Loucy (cell line): ENCODE measurements around the gene CTNND2.

Experiments used
- H2AFZ ChIP-seq: fragments of 200-600 bp; sonication (generic); 2 replicates; pipeline ENCODE4 v1.6.0; 2016; ENCODE audit warnings: antibody characterized with exemption, mild to moderate bottlenecking, low read length, moderate library complexity
- H3F3A ChIP-seq: fragments of 200-600 bp; 2 replicates; pipeline ENCODE4 v1.6.0; 2016; ENCODE audit warnings: antibody characterized with exemption, low read depth, mild to moderate bottlenecking
- H3K27me3 ChIP-seq: fragments of 200-600 bp; sonication (generic); 2 replicates; pipeline ENCODE4 v1.6.1; 2014; ENCODE audit warnings: low read length, mild to moderate bottlenecking; ENCODE audit not compliant: insufficient read depth, poor library complexity, severe bottlenecking
- H3K36me3 ChIP-seq: fragments of 200-600 bp; sonication (generic); 2 replicates; pipeline ENCODE4 v1.6.1; 2016; ENCODE audit warnings: low read length; ENCODE audit not compliant: insufficient read depth
- H3K4me1 ChIP-seq: fragments of 200-600 bp; sonication (generic); 2 replicates; pipeline ENCODE4 v1.5.1; 2014; ENCODE audit warnings: low read length, mild to moderate bottlenecking; ENCODE audit not compliant: insufficient read depth, poor library complexity, severe bottlenecking
- H3K4me2 ChIP-seq: fragments of 200-600 bp; sonication (generic); 2 replicates; pipeline ENCODE4 v1.6.0; 2014; ENCODE audit warnings: antibody characterized with exemption, low read length, low read depth, mild to moderate bottlenecking; ENCODE audit not compliant: poor library complexity, severe bottlenecking
- H3K4me3 ChIP-seq: fragments of 200-600 bp; sonication (generic); 2 replicates; pipeline ENCODE4 v1.5.1; 2014; ENCODE audit warnings: low read length, mild to moderate bottlenecking, mixed read lengths; ENCODE audit not compliant: poor library complexity, severe bottlenecking
- H3K79me2 ChIP-seq: fragments of 200-600 bp; sonication (generic); 2 replicates; pipeline ENCODE4 v1.6.1; 2014; ENCODE audit warnings: low read length; ENCODE audit not compliant: insufficient read depth
- H3K9ac ChIP-seq: fragments of 200-600 bp; sonication (generic); 2 replicates; pipeline ENCODE4 v1.6.0; 2014; ENCODE audit warnings: mild to moderate bottlenecking, low read depth, low read length, moderate library complexity; ENCODE audit not compliant: poor library complexity, severe bottlenecking
- H3K9me2 ChIP-seq: fragments of 200-600 bp; sonication (generic); replicated peaks from 2 replicates; pipeline ENCODE4 v1.6.1; 2016; ENCODE audit warnings: low read depth, low read length, mixed read lengths
- H3K9me3 ChIP-seq: fragments of 200-600 bp; sonication (generic); 2 replicates; pipeline ENCODE4 v1.6.1; 2014; ENCODE audit warnings: mild to moderate bottlenecking, antibody characterized with exemption, low read length, low read depth; ENCODE audit not compliant: insufficient read depth
- H4K20me1 ChIP-seq: fragments of 200-600 bp; sonication (generic); 2 replicates; pipeline ENCODE4 v1.6.0; 2014; ENCODE audit warnings: antibody characterized with exemption, low read length, mild to moderate bottlenecking; ENCODE audit not compliant: insufficient read depth, poor library complexity, severe bottlenecking
- CTCF ChIP-seq: fragments of 200-600 bp; sonication (generic); conservative IDR thresholded peaks from 2 replicates; pipeline ENCODE4 v1.5.1; 2014; ENCODE audit warnings: mild to moderate bottlenecking, antibody characterized with exemption, low read length
- EZH2phosphoT487 ChIP-seq: fragments of 200-600 bp; IDR thresholded peaks from 2 replicates; pipeline ENCODE4 v1.6.1; 2018; ENCODE audit warnings: antibody characterized with exemption, mild to moderate bottlenecking, moderate library complexity, borderline replicate concordance

The CTNND2 gene

GRCh38 chr5:11429254-11429653 is 475.0 kb downstream of the CTNND2 start:
- no peaks in the 10 kb centered on the region for H3K36me3 ChIP-seq
- no peak overlapping the region for H3K4me3 ChIP-seq
- H4K20me1 ChIP-seq: no peaks in the 10 kb centered on the region
- H3K9me2 ChIP-seq: no peaks in the 10 kb centered on the region
- H3K9ac ChIP-seq: no peak overlapping the region
- no peak overlapping the region for H3K4me2 ChIP-seq
- H3K9me3 ChIP-seq: no peaks in the 10 kb centered on the region
- no peaks in the 10 kb centered on the region for H3K79me2 ChIP-seq
- no peak overlapping the region for H2AFZ ChIP-seq
- H3F3A ChIP-seq: no peaks in the 10 kb centered on the region
- no peak for TF ChIP-seq CTCF
- no peak for TF ChIP-seq EZH2phosphoT487
- no peaks in the 10 kb centered on the region for H3K4me1 ChIP-seq
- no peaks in the 10 kb centered on the region for H3K27me3 ChIP-seq

GRCh38 chr5:11427569-11427968 is 476.7 kb downstream of the CTNND2 start:
- no peaks in the 10 kb centered on the region for H4K20me1 ChIP-seq
- H3K4me2 ChIP-seq: no peak overlapping the region
- H3K9me2 ChIP-seq: no peaks in the 10 kb centered on the region
- no peaks in the 10 kb centered on the region for H3K27me3 ChIP-seq
- no peaks in the 10 kb centered on the region for H3K9me3 ChIP-seq
- H3K4me1 ChIP-seq: no peaks in the 10 kb centered on the region
- H3F3A ChIP-seq: no peaks in the 10 kb centered on the region
- H2AFZ ChIP-seq: no peak overlapping the region
- no peaks in the 10 kb centered on the region for H3K79me2 ChIP-seq
- no peaks in the 10 kb centered on the region for H3K36me3 ChIP-seq
- no peak overlapping the region for H3K9ac ChIP-seq
- no peak for TF ChIP-seq EZH2phosphoT487
- no peak for TF ChIP-seq CTCF
- no peak overlapping the region for H3K4me3 ChIP-seq

DNA sequence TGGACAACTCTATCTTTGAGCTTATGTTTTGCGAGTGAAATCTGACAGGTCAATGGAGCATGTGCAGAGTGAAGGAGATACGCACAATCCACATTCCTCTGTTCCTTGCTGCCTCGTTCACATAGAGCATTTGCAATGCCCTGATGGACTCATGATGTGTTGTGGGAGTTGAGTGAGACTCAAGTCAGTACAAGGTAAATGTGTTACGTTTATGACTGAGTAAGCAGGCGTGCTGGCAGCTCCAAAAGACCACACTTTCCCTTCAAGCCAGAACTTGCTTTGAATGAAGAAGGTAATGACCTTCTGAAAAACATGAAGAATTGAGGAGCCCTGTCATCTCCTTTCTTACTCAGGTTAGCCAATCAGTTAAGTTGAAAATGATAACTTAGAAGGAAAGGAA is 477.8 kb downstream of the CTNND2 start:
- Histone ChIP-seq H3K9ac (no peak overlapping the region), H2AFZ (no peak overlapping the region), H3K4me1 (no peaks in the 10 kb centered on the region), H3K9me3 (no peaks in the 10 kb centered on the region), H3K4me2 (no peak overlapping the region), H3K36me3 (no peaks in the 10 kb centered on the region), H3K79me2 (no peaks in the 10 kb centered on the region), H3F3A (no peaks in the 10 kb centered on the region), H4K20me1 (no peaks in the 10 kb centered on the region), H3K9me2 (no peaks in the 10 kb centered on the region), H3K4me3 (no peak overlapping the region), H3K27me3 (no peaks in the 10 kb centered on the region)
- no peak for TF ChIP-seq EZH2phosphoT487
- TF ChIP-seq CTCF: no peak
